ENCODE data around the gene CARD9.
A peak's percentile ranks its signal among the peaks of the same experiment; 100 is the strongest.

The CARD9 gene

DNA sequence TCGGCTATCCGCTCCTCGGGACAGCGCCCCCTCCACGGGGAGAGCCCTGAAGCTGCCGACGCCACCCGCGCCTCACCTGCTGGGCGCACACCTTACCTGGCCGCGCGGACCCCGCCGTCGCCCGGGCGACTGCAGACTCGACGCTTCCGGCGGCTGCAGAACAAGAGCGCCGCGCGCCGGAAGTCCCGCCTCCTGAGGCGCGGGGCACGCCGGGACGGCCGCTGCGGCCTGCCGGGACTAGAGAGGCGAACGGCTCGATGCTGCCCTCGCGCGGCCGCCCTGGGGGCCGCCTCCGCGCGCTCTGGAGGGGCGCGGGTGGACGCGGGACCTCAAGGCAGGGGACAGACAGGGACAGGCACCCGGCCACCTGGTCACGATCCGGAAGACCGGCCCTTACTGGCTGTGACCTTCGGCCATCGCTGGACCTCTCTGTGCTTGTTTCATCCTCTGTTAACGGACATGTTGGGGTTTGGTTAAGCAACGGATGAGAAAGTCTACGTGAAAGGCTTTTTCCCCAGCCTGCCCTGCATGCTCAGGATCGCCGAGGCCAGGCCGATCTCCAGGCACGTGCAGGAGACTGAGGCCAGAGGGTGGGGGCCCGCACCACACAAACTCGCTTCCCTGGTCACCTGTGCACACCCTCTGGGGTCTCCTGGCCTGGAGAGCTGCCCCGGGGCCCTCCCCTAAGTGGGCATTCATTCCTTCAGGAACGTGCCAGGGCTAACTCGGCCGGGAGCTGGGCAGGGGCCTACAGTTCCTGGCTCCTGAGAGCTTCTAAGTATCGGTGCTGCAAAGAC lies 26.8 kb upstream of the CARD9 start, which contains the start of gene SNAPC4 (continued):
- TF ChIP-seq, protein P1, sequence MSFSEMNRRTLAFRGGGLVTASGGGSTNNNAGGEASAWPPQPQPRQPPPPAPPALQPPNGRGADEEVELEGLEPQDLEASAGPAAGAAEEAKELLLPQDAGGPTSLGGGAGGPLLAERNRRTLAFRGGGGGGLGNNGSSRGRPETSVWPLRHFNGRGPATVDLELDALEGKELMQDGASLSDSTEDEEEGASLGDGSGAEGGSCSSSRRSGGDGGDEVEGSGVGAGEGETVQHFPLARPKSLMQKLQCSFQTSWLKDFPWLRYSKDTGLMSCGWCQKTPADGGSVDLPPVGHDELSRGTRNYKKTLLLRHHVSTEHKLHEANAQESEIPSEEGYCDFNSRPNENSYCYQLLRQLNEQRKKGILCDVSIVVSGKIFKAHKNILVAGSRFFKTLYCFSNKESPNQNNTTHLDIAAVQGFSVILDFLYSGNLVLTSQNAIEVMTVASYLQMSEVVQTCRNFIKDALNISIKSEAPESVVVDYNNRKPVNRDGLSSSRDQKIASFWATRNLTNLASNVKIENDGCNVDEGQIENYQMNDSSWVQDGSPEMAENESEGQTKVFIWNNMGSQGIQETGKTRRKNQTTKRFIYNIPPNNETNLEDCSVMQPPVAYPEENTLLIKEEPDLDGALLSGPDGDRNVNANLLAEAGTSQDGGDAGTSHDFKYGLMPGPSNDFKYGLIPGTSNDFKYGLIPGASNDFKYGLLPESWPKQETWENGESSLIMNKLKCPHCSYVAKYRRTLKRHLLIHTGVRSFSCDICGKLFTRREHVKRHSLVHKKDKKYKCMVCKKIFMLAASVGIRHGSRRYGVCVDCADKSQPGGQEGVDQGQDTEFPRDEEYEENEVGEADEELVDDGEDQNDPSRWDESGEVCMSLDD (tag by site-specific recombination; IDR thresholded peaks at IDR 0.05) = no peak
- 0 out of 2 replicates have a peak, but pooled peaks have one; percentile 28 for TF ChIP-seq ZNF324 (tag by site-specific recombination; IDR thresholded peaks at IDR 0.05)

DNA sequence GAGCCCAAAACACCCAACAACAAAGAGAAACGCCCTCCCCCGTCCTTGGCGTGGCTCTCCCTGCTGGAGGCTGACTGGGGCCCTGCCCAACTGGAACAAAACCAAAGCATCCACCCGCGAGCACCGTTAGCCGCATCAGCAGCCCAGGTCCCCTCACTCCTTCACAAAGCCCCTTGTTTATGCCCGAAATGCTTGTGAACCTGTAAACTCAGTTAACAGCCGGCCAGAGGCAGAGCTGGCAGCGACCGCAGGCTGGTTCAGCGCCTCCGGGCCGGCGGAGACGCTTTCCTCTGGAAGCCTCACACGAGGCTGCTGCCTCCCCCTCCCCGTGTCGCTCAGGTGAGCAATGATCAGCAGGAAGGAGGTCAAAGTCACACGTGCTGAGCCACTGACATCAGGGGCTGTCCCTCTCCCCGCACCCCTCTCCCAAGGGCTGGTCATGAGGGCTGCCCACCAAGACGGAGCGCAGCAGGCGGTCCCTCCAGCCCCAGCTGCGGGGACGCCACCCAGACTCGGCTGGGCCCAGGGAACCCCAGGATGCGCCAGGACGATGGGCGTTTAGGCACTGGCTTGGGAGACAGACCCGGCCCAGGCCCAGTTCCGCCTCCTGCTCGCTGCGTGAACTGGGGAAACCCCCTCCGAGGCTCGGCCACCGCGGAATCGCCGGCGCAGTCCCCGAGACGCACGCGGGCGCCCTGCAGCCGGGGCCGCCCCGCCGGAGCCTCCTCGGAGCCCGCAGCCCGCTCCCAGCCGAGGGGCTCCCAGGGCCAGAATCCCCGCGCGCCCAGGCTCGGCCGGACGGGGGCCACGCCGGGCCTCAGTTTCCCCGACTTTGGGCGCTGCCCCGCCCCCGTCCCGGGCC lies 25.9 kb upstream of the CARD9 start:
- no peaks in the 10 kb centered on the region for H3K4me1 ChIP-seq (ENCODE audit: control insufficient read depth, insufficient read depth, low read length)
- H3K4me3 ChIP-seq (ENCODE audit: low read depth, low read length) = peak overlapping the region; percentile 91
- H3K27ac ChIP-seq (ENCODE audit: extremely low read depth, low read depth, low read length) = peak overlapping the region; percentile 53; the same call in 1 of the 2 replicates
- no peaks in the 10 kb centered on the region for H3K9me3 ChIP-seq (ENCODE audit: control insufficient read depth, insufficient read depth, low read depth, low read length)
- ChIA-PET POLR2A (interaction anchor here (0.6 to 2.1 kb wide), 3 partner anchors 36 to 78 kb away, joined by 7 to 11 read pairs (median 9); partner anchors contain the start of gene DNLZ), CTCF (interaction anchor here (0.5 to 3.3 kb wide), 8 partner anchors 11 to 265 kb away, joined by 3 to 13 read pairs (median 4); no protein-coding TSS in a partner anchor)
- H3K36me3 ChIP-seq (ENCODE audit: control insufficient read depth in 2 of 2, insufficient read depth in 1 of 2, low read length in 2 of 2) = peaks cover 10 to 72% of the 10 kb centered on the region in 2 experiments
- peak; percentile 54 for TF ChIP-seq GLIS1 (tag by site-specific recombination; IDR thresholded peaks at IDR 0.05)
- TF ChIP-seq, protein P2, sequence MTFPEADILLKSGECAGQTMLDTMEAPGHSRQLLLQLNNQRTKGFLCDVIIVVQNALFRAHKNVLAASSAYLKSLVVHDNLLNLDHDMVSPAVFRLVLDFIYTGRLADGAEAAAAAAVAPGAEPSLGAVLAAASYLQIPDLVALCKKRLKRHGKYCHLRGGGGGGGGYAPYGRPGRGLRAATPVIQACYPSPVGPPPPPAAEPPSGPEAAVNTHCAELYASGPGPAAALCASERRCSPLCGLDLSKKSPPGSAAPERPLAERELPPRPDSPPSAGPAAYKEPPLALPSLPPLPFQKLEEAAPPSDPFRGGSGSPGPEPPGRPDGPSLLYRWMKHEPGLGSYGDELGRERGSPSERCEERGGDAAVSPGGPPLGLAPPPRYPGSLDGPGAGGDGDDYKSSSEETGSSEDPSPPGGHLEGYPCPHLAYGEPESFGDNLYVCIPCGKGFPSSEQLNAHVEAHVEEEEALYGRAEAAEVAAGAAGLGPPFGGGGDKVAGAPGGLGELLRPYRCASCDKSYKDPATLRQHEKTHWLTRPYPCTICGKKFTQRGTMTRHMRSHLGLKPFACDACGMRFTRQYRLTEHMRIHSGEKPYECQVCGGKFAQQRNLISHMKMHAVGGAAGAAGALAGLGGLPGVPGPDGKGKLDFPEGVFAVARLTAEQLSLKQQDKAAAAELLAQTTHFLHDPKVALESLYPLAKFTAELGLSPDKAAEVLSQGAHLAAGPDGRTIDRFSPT (tag by site-specific recombination; IDR thresholded peaks at IDR 0.05) = 0 out of 2 replicates have a peak, but pooled peaks have one; percentile 11
- TF ChIP-seq, protein P3, sequence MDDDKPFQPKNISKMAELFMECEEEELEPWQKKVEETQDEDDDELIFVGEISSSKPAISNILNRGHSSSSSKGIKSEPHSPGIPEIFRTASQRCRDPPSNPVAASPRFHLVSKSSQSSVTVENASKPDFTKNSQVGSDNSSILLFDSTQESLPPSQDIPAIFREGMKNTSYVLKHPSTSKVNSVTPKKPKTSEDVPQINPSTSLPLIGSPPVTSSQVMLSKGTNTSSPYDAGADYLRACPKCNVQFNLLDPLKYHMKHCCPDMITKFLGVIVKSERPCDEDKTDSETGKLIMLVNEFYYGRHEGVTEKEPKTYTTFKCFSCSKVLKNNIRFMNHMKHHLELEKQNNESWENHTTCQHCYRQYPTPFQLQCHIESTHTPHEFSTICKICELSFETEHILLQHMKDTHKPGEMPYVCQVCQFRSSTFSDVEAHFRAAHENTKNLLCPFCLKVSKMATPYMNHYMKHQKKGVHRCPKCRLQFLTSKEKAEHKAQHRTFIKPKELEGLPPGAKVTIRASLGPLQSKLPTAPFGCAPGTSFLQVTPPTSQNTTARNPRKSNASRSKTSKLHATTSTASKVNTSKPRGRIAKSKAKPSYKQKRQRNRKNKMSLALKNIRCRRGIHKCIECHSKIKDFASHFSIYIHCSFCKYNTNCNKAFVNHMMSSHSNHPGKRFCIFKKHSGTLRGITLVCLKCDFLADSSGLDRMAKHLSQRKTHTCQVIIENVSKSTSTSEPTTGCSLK (tag by site-specific recombination; IDR thresholded peaks at IDR 0.05) = no peak
- TF ChIP-seq, protein P4, sequence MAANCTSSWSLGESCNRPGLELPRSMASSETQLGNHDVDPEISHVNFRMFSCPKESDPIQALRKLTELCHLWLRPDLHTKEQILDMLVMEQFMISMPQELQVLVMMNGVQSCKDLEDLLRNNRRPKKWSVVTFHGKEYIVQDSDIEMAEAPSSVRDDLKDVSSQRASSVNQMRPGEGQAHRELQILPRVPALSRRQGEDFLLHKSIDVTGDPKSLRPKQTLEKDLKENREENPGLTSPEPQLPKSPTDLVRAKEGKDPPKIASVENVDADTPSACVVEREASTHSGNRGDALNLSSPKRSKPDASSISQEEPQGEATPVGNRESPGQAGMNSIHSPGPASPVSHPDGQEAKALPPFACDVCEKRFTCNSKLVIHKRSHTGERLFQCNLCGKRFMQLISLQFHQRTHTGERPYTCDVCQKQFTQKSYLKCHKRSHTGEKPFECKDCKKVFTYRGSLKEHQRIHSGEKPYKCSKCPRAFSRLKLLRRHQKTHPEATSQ (tag by site-specific recombination; IDR thresholded peaks at IDR 0.05) = 0 out of 2 replicates have a peak, but pooled peaks have one; percentile 7
- peak; percentile 89 for TF ChIP-seq ZNF335 (tag by site-specific recombination; conservative IDR thresholded peaks at IDR 0.05)
- peak; percentile 69; the same call in 1 of the 2 replicates for TF ChIP-seq ZNF423 (tag by site-specific recombination; IDR thresholded peaks at IDR 0.05)
- TF ChIP-seq ZIC2 (tag by site-specific recombination; IDR thresholded peaks at IDR 0.05) = peak; percentile 53
- TF ChIP-seq ZBTB7A (tag by site-specific recombination; IDR thresholded peaks at IDR 0.05; ENCODE audit: low read depth) = peak; percentile 43; the same call in 1 of the 2 replicates
- no peak for TF ChIP-seq ZNF324 (tag by site-specific recombination; IDR thresholded peaks at IDR 0.05)
- peak; percentile 57; the same call in 1 of the 2 replicates for TF ChIP-seq ZNF677 (tag by site-specific recombination; IDR thresholded peaks at IDR 0.05)
- no peak for TF ChIP-seq TRIM28 (IDR thresholded peaks at IDR 0.05; ENCODE audit: borderline replicate concordance, low read length)
- TF ChIP-seq KLF1 (tag by site-specific recombination; IDR thresholded peaks at IDR 0.05) = peak; percentile 54; the same call in 1 of the 2 replicates
- TF ChIP-seq GLI4 (tag by site-specific recombination; IDR thresholded peaks at IDR 0.05) = no peak
- TF ChIP-seq, protein P5, sequence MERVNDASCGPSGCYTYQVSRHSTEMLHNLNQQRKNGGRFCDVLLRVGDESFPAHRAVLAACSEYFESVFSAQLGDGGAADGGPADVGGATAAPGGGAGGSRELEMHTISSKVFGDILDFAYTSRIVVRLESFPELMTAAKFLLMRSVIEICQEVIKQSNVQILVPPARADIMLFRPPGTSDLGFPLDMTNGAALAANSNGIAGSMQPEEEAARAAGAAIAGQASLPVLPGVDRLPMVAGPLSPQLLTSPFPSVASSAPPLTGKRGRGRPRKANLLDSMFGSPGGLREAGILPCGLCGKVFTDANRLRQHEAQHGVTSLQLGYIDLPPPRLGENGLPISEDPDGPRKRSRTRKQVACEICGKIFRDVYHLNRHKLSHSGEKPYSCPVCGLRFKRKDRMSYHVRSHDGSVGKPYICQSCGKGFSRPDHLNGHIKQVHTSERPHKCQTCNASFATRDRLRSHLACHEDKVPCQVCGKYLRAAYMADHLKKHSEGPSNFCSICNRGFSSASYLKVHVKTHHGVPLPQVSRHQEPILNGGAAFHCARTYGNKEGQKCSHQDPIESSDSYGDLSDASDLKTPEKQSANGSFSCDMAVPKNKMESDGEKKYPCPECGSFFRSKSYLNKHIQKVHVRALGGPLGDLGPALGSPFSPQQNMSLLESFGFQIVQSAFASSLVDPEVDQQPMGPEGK (tag by site-specific recombination; IDR thresholded peaks at IDR 0.05) = peak; percentile 45
- TF ChIP-seq GLIS2 (tag by site-specific recombination; IDR thresholded peaks at IDR 0.05) = peak; percentile 44
- TF ChIP-seq ZEB2 (tag by site-specific recombination; IDR thresholded peaks at IDR 0.05) = no peak

All from HEK293 (cell line).